Measurements from ENCODE around the gene HTRA3. TPM values are rescaled to one million over a fixed set of nuclear protein-coding genes. Genes with fewer than 3 reads are reported as not detected.
"Not testable (repeated sequence)": the region's sequence is repeated elsewhere in the genome, so short reads cannot be mapped to it uniquely, and the experiment has no call there.

HTRA3 gene
- total RNA-seq, 2 donors from 2014 or later: 33.8 to 124 TPM

GRCh38 chr4:8345053-8345945, 75.7 kb downstream of the HTRA3 start:
- Histone ChIP-seq H3K36me3 (no peaks in the 10 kb centered on the region), H3K9me3 (no peaks in the 10 kb centered on the region), H3K27me3 (no peaks in the 10 kb centered on the region), H3K4me3 (no peak overlapping the region), H3K4me1 (peaks cover 0 to 43% of the 10 kb centered on the region in 2 donors), H3K27ac (no peak overlapping the region)
- TF ChIP-seq CTCF (IDR thresholded peaks at IDR 0.05): no peak
- no peak for DNase-seq (ENCODE audit: low spot score)

DNA sequence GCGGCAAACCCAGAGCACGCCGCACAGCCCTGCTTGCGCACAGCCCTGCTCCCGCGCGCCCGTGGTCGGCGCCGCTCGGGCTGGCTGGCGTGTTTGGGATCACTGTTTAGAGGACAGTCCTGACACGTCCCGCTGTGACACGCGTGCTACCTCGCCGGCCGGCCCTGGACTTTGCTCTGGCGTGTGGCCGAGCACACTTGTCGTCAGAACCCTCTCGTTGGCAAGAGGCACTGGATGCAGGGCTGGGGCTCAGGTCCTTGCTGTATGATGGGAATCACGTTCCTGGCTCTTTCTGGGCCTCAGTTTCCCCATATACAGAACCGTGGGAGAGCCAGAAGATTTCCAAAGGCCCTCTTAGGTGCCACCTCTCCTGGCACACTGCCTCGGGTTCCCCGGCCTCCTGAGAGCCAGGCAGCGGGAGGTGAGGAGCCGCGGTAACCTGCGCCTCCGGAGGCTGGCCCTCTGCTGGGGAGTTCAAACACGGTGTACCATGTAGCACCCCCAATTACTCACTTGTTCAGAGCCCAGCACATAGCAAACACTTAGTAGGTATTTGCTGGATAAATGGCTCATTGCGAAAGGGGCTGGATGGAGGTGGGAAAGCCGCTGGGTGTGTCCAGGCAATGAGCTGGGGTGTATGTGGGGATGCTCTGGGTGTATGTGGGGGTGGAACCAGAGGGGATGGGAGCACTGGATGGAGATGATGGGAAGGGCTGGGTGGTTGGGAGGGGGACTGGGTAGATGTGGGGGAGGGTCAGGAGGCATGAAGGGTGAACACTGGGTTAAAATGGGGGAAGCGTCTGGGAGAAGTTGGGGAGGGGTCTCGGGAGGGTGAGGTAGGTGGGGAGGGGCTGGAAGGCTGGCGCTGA, 76.6 kb downstream of the HTRA3 start:
- Histone ChIP-seq H3K9me3 (no peaks in the 10 kb centered on the region), H3K27me3 (no peaks in the 10 kb centered on the region), H3K36me3 (no peaks in the 10 kb centered on the region), H3K4me1 (peaks cover 0 to 37% of the 10 kb centered on the region in 2 donors), H3K4me3 (no peak overlapping the region), H3K27ac (no peak overlapping the region)
- DNase-seq (ENCODE audit: low spot score): no peak
- TF ChIP-seq CTCF (IDR thresholded peaks at IDR 0.05): no peak

DNA sequence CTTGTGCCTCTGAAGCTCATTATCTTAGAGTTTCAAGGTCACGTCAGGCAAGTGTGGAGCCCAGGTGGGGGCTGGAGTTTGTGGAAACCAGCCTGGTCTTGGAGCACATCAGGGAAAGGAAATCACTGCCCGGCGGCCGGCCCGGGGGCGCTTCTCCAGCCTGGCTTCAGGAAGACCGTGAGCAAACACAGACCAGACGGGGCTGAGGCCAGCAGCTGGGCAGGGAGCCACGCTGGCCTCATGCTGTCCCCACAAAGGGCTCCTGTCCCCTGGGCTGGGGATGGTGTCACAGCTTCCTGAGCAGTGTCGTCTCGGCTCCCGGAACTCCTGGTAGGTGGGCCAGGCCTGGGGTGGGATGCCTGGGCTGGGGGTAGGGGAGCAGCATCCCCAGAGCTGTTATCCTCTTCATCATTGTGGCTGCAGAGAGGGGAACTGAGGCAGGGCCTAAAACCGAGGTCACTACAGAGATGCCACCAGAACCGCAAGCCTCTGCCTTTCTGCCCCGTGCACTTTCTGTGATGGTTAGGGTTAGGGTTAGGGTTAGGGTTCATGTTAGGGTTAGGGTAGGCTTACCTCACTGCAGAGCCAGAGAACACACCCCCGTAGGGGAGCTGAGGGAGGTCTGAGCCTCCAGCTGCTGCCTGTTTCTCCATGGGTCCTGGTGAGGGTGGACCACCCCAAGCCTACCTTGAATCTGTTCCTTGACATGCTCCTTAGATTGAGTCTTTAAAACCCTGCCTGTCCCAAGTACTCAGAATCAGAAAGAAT, 77.5 kb downstream of the HTRA3 start:
- no peak overlapping the region for H3K27ac ChIP-seq
- H3K27me3 ChIP-seq: no peaks in the 10 kb centered on the region
- no peak for TF ChIP-seq CTCF (IDR thresholded peaks at IDR 0.05)
- no peak overlapping the region for H3K4me3 ChIP-seq
- H3K4me1 ChIP-seq: peaks cover 0 to 37% of the 10 kb centered on the region in 2 donors
- no peaks in the 10 kb centered on the region for H3K9me3 ChIP-seq
- no peak for DNase-seq (ENCODE audit: low spot score)
- no peaks in the 10 kb centered on the region for H3K36me3 ChIP-seq

GRCh38 chr4:8347660-8348059, 78.1 kb downstream of the HTRA3 start:
- no peaks in the 10 kb centered on the region for H3K27me3 ChIP-seq
- H3K9me3 ChIP-seq: no peaks in the 10 kb centered on the region
- no peak for TF ChIP-seq CTCF (IDR thresholded peaks at IDR 0.05)
- peaks cover 0 to 39% of the 10 kb centered on the region in 2 donors for H3K4me1 ChIP-seq
- DNase-seq (ENCODE audit: low spot score): no peak
- H3K4me3 ChIP-seq: no peak overlapping the region
- no peaks in the 10 kb centered on the region for H3K36me3 ChIP-seq
- no peak overlapping the region for H3K27ac ChIP-seq

GRCh38 chr4:8348071-8348470, 78.5 kb downstream of the HTRA3 start:
- Histone ChIP-seq H3K27me3 (no peaks in the 10 kb centered on the region), H3K9me3 (no peaks in the 10 kb centered on the region), H3K4me3 (no peak overlapping the region), H3K36me3 (no peaks in the 10 kb centered on the region), H3K27ac (no peak overlapping the region), H3K4me1 (peaks cover 0 to 39% of the 10 kb centered on the region in 2 donors)
- no peak for DNase-seq (ENCODE audit: low spot score)
- TF ChIP-seq CTCF (IDR thresholded peaks at IDR 0.05): no peak

GRCh38 chr4:8349236-8349635, 79.7 kb downstream of the HTRA3 start:
- not testable (repeated sequence) for DNase-seq (ENCODE audit: low spot score); H3K9me3 ChIP-seq; H3K27ac ChIP-seq; H3K36me3 ChIP-seq; H3K27me3 ChIP-seq; H3K4me3 ChIP-seq
- peaks cover 0 to 31% of the 10 kb centered on the region in 2 donors for H3K4me1 ChIP-seq
